Naive B cell (primary cell): Measurements from ENCODE around the gene SCN8A. TPM values are rescaled to one million over a fixed set of nuclear protein-coding genes. Genes with fewer than 3 reads are reported as not detected.

Experiments used
- polyA plus RNA-seq, 6 donors: library from polyadenylated mRNA; unstranded; fragments of 300-500 nt; fragmentation: Illumina TruSeq; gene quantifications; one replicate each; pipeline ENCODE4 v1.2.3, GENCODE V29; 2021; ENCODE audit warnings: low read depth in 6 of 6

SCN8A gene
- polyA plus RNA-seq, 6 donors from 2014 or later, result 0.08 to 0.83 (median 0.37) TPM

Other genes starting within 250 kb of the SCN8A start
- gene CELA1, start 244.6 kb upstream of the SCN8A start, polyA plus RNA-seq, result not detected
- gene GALNT6, start 199.8 kb upstream of the SCN8A start, polyA plus RNA-seq, result 10 to 100 TPM in 5 of 6 donors, 1 to 10 TPM in 1; 3.3 to 25.6 (median 13.2) TPM
- 1 to 10 TPM in 4 of 6 donors, under 1 TPM in 2; 0.34 to 6.2 (median 1.6) TPM for gene SLC4A8, start 166.4 kb upstream of the SCN8A start, polyA plus RNA-seq